ENCODE results near the gene NDUFA5.

Gene NDUFA5

DNA sequence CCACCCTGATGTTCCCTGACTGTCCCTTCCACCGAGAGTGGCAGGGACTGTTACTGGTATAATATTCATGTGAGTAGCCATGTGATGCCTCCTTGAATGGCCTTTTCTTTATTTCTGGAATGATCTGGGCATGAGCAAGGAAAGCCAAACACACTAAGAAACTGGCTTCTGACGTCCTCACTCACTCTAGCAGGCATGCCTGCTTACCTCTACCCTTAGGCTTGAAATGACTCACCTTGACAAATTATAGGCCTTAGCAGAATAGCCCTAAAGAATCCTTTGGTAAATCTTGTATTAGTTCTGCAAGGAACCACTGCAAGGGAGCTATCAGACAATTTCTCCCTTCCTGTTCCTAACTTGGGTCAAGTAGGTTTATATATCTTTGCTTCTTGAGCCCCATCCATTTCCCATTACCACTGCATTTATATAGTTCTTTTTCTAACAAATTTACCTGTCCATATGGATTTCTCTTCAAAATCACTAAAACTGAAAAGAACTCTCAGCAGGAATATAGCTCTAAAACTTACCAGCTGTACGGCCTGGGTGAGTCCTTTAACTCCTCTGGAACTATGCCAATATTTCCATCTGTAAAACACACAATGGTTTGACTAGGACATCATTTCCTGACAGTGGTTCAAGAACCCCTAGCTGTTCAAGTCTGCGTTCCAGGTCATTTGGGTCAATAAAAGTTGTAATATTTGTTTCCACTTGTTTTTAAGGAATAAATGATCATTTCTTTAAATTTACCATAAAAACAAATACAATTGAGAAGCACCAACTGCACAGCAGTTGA, 13.0 kb upstream of the NDUFA5 start:
- no peaks in the 10 kb centered on the region for H3K36me3 ChIP-seq (ENCODE audit: control insufficient read depth in 2 of 2, insufficient read depth in 1 of 2, low read length in 2 of 2)
- no peak overlapping the region for H3K4me3 ChIP-seq (ENCODE audit: low read depth, low read length)
- no peak overlapping the region for H3K27ac ChIP-seq (ENCODE audit: extremely low read depth, low read depth, low read length)
- TF ChIP-seq YY1 (tag by site-specific recombination; IDR thresholded peaks at IDR 0.05) (no peak), ZSCAN16 (tag by site-specific recombination; IDR thresholded peaks at IDR 0.05) (no peak), WT1 (tag by site-specific recombination; IDR thresholded peaks at IDR 0.05) (no peak), ZNF302 (tag by site-specific recombination; IDR thresholded peaks at IDR 0.05; ENCODE audit: low read depth) (no peak)
- TF ChIP-seq, protein P1, sequence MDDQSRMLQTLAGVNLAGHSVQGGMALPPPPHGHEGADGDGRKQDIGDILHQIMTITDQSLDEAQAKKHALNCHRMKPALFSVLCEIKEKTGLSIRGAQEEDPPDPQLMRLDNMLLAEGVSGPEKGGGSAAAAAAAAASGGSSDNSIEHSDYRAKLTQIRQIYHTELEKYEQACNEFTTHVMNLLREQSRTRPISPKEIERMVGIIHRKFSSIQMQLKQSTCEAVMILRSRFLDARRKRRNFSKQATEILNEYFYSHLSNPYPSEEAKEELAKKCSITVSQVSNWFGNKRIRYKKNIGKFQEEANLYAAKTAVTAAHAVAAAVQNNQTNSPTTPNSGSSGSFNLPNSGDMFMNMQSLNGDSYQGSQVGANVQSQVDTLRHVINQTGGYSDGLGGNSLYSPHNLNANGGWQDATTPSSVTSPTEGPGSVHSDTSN (CRISPR knock-in tag; IDR thresholded peaks at IDR 0.05), result no peak
- TF ChIP-seq, protein P2, sequence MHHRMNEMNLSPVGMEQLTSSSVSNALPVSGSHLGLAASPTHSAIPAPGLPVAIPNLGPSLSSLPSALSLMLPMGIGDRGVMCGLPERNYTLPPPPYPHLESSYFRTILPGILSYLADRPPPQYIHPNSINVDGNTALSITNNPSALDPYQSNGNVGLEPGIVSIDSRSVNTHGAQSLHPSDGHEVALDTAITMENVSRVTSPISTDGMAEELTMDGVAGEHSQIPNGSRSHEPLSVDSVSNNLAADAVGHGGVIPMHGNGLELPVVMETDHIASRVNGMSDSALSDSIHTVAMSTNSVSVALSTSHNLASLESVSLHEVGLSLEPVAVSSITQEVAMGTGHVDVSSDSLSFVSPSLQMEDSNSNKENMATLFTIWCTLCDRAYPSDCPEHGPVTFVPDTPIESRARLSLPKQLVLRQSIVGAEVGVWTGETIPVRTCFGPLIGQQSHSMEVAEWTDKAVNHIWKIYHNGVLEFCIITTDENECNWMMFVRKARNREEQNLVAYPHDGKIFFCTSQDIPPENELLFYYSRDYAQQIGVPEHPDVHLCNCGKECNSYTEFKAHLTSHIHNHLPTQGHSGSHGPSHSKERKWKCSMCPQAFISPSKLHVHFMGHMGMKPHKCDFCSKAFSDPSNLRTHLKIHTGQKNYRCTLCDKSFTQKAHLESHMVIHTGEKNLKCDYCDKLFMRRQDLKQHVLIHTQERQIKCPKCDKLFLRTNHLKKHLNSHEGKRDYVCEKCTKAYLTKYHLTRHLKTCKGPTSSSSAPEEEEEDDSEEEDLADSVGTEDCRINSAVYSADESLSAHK (tag by site-specific recombination; IDR thresholded peaks at IDR 0.05), result no peak
- CTCF ChIA-PET, result interaction anchor here (0.7 to 0.8 kb wide), 2 partner anchors 11 to 54 kb away, joined by 3 read pairs; no protein-coding TSS in a partner anchor
- H3K4me1 ChIP-seq (ENCODE audit: control insufficient read depth, insufficient read depth, low read length), result peaks cover 2% of the 10 kb centered on the region; the same call in 1 of the 2 replicates
- H3K9me3 ChIP-seq (ENCODE audit: control insufficient read depth, insufficient read depth, low read depth, low read length), result no peaks in the 10 kb centered on the region
- POLR2A ChIA-PET, result interaction anchor here (0.6 kb wide), 1 partner anchor 13 kb away, joined by 4 read pairs; no protein-coding TSS in a partner anchor

DNA sequence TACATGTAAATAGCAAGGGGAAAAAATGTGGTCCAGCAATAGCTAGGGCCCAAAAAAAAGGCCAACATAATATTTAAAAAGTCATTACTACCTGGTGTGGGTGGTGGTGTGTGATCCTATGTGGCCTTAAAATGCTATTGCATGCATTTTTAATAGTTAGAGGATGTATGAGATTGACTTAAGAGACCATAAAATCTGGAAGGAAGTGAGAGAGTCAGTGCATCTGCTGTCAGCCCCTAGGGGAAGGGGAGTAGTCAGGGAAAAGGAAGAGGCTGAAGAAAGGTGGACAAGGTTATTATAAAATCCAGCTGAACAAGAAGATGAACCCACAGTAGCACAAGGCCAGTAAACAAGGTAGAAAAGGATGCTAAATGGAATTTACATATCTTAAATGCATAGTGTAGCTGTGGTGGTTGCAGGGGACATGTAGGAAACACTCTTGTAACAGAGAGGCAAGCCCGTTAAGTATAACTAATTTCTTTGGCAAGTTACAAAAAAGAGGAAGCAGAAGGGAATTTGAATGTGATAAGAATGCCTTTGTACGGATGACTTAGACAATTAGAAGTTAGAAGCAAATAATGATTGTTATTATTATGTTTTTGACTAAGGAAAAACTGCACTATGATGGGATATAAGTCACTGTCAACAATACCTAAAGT, 11.9 kb upstream of the NDUFA5 start:
- Histone ChIP-seq H3K36me3 (ENCODE audit: control insufficient read depth in 2 of 2, insufficient read depth in 1 of 2, low read length in 2 of 2) (no peaks in the 10 kb centered on the region), H3K4me1 (ENCODE audit: control insufficient read depth, insufficient read depth, low read length) (peaks cover 2% of the 10 kb centered on the region; the same call in 1 of the 2 replicates), H3K9me3 (ENCODE audit: control insufficient read depth, insufficient read depth, low read depth, low read length) (no peaks in the 10 kb centered on the region), H3K4me3 (ENCODE audit: low read depth, low read length) (no peak overlapping the region), H3K27ac (ENCODE audit: extremely low read depth, low read depth, low read length) (no peak overlapping the region)
- no peak for TF ChIP-seq ZNF146 (tag by site-specific recombination; IDR thresholded peaks at IDR 0.05)
- TF ChIP-seq ZNF701 (tag by site-specific recombination; IDR thresholded peaks at IDR 0.05), result no peak
- TF ChIP-seq ZNF311 (tag by site-specific recombination; IDR thresholded peaks at IDR 0.05; ENCODE audit: borderline replicate concordance), result no peak
- TF ChIP-seq ZNF302 (tag by site-specific recombination; IDR thresholded peaks at IDR 0.05; ENCODE audit: low read depth), result no peak
- no peak for TF ChIP-seq ZNF366 (tag by site-specific recombination; conservative IDR thresholded peaks at IDR 0.05)
- TF ChIP-seq ZNF48 (tag by site-specific recombination; IDR thresholded peaks at IDR 0.05), result no peak
- TF ChIP-seq ZNF830 (tag by site-specific recombination; IDR thresholded peaks at IDR 0.05; ENCODE audit: low read depth), result no peak
- TF ChIP-seq, protein P3, sequence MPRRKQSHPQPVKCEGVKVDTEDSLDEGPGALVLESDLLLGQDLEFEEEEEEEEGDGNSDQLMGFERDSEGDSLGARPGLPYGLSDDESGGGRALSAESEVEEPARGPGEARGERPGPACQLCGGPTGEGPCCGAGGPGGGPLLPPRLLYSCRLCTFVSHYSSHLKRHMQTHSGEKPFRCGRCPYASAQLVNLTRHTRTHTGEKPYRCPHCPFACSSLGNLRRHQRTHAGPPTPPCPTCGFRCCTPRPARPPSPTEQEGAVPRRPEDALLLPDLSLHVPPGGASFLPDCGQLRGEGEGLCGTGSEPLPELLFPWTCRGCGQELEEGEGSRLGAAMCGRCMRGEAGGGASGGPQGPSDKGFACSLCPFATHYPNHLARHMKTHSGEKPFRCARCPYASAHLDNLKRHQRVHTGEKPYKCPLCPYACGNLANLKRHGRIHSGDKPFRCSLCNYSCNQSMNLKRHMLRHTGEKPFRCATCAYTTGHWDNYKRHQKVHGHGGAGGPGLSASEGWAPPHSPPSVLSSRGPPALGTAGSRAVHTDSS (tag by site-specific recombination; IDR thresholded peaks at IDR 0.05), result no peak
- no peak for TF ChIP-seq ZNF416 (tag by site-specific recombination; IDR thresholded peaks at IDR 0.05)
- no peak for TF ChIP-seq ZNF133 (tag by site-specific recombination; IDR thresholded peaks at IDR 0.05)
- no peak for TF ChIP-seq ZNF768 (tag by site-specific recombination; IDR thresholded peaks at IDR 0.05)
- TF ChIP-seq ZBTB20 (tag by site-specific recombination; IDR thresholded peaks at IDR 0.05), result no peak
- TF ChIP-seq ZNF362 (tag by site-specific recombination; IDR thresholded peaks at IDR 0.05), result no peak
- TF ChIP-seq ZNF777 (tag by site-specific recombination; IDR thresholded peaks at IDR 0.05; ENCODE audit: borderline replicate concordance), result no peak
- TF ChIP-seq, protein P4, sequence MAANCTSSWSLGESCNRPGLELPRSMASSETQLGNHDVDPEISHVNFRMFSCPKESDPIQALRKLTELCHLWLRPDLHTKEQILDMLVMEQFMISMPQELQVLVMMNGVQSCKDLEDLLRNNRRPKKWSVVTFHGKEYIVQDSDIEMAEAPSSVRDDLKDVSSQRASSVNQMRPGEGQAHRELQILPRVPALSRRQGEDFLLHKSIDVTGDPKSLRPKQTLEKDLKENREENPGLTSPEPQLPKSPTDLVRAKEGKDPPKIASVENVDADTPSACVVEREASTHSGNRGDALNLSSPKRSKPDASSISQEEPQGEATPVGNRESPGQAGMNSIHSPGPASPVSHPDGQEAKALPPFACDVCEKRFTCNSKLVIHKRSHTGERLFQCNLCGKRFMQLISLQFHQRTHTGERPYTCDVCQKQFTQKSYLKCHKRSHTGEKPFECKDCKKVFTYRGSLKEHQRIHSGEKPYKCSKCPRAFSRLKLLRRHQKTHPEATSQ (tag by site-specific recombination; IDR thresholded peaks at IDR 0.05), result no peak
- TF ChIP-seq ZNF610 (tag by site-specific recombination; IDR thresholded peaks at IDR 0.05; ENCODE audit: borderline replicate concordance), result no peak
- POLR2A ChIA-PET, result interaction anchor here (0.6 kb wide), 2 partner anchors 12 to 316 kb away, joined by 4 read pairs; no protein-coding TSS in a partner anchor
- CTCF ChIA-PET, result interaction anchor here (0.6 kb wide), 1 partner anchor 1238 kb away, joined by 3 read pairs; no protein-coding TSS in a partner anchor

Data from HEK293 (cell line).